Mucosa of descending colon (tissue), 3 donors: ENCODE results near the gene C20orf202. TPM values are rescaled to one million over a fixed set of nuclear protein-coding genes. Genes with fewer than 3 reads are reported as not detected.

Source experiments
- ATAC-seq: fragments of 200-7000 bp; cut with Tn5 transposase; one replicate; pipeline ENCODE4 v1.9.1; 2020; ENCODE audit warnings: mild to moderate bottlenecking, moderate library complexity
- DNase-seq, 3 donors: peaks; one replicate each; pipeline ENCODE4 v3.0.0-alpha.2; 2020
- H3K36me3 ChIP-seq: fragments of 200-600 bp; one replicate; pipeline ENCODE4 v1.8.0; 2021; ENCODE audit warnings: low read depth, mild to moderate bottlenecking
- H3K4me1 ChIP-seq: fragments of 200-600 bp; one replicate; pipeline ENCODE4 v1.8.0; 2021; ENCODE audit warnings: low read depth, mild to moderate bottlenecking
- H3K4me3 ChIP-seq: fragments of 200-600 bp; one replicate; pipeline ENCODE4 v1.8.0; 2021; ENCODE audit warnings: mild to moderate bottlenecking
- H3K9me3 ChIP-seq: fragments of 200-600 bp; one replicate; pipeline ENCODE4 v1.8.0; 2021; ENCODE audit warnings: mild to moderate bottlenecking
- intact Hi-C, 2 donors: fragments of 100-400 bp; cut with DNase I in 1 of 2; cut with micrococcal nuclease in 1 of 2; formaldehyde crosslinking; loops; one replicate each; pipeline versions ENCODE4 v1.11.0 to v1.11.1; 2022; cut with DNase I, micrococcal nuclease
- total RNA-seq, 3 donors: library from RNA; stranded (reverse); fragmentation: NEBNext Ultra II Directional in 2 of 3; extraction: Animal tissue kit (Norgen Biotek cat#: 25700) in 2 of 3; gene quantifications; one replicate each; pipeline versions ENCODE4 v1.2.1 to v1.2.4, GENCODE V29; 2021 to 2023
- TF ChIP-seq, protein P1 (sequence below): fragments of 200-600 bp; IDR thresholded peaks from one replicate; pipeline ENCODE4 v1.8.0; 2022; ENCODE audit warnings: antibody characterized with exemption, mild to moderate bottlenecking
- donor health status: DM: no; HTN: no; CAD: no; lungs with moderate emphysema.
- donor health status: DM: no; HTN: no; CAD: no.
- donor health status: DM: no; HTN: yes; CAD: no.

The C20orf202 gene
- total RNA-seq, 3 donors from 2014 or later = 0.23 to 0.48 TPM; not detected in 1

DNA sequence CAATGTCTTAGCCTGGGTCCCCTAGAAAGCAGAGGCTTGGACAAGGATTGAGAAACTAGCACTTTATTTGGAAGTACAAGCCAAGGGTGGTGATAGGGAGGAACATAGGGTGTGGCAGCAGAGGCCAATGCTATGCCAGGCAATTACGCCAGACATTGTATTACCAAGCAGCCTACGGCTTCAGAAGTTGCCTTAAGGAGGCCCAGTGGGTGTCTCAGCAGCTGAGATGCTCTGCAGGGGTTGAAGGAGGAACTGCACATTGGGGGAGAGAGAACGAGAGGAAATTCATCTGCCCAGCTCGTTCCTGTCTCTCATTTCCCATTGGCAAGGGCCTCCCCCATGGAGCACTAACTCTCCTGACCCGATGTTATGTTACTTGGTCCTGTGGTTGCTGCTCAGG is 859 bp downstream of the C20orf202 start:
- intact Hi-C loops = no loop called here
- TF ChIP-seq, protein P1, sequence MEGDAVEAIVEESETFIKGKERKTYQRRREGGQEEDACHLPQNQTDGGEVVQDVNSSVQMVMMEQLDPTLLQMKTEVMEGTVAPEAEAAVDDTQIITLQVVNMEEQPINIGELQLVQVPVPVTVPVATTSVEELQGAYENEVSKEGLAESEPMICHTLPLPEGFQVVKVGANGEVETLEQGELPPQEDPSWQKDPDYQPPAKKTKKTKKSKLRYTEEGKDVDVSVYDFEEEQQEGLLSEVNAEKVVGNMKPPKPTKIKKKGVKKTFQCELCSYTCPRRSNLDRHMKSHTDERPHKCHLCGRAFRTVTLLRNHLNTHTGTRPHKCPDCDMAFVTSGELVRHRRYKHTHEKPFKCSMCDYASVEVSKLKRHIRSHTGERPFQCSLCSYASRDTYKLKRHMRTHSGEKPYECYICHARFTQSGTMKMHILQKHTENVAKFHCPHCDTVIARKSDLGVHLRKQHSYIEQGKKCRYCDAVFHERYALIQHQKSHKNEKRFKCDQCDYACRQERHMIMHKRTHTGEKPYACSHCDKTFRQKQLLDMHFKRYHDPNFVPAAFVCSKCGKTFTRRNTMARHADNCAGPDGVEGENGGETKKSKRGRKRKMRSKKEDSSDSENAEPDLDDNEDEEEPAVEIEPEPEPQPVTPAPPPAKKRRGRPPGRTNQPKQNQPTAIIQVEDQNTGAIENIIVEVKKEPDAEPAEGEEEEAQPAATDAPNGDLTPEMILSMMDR = no peak
- Histone ChIP-seq H3K4me3 (no peak overlapping the region), H3K4me1 (peaks cover 9% of the 10 kb centered on the region), H3K36me3 (no peaks in the 10 kb centered on the region), H3K9me3 (no peaks in the 10 kb centered on the region)
- DNase-seq (no peak), ATAC-seq (peak; percentile 90)

DNA sequence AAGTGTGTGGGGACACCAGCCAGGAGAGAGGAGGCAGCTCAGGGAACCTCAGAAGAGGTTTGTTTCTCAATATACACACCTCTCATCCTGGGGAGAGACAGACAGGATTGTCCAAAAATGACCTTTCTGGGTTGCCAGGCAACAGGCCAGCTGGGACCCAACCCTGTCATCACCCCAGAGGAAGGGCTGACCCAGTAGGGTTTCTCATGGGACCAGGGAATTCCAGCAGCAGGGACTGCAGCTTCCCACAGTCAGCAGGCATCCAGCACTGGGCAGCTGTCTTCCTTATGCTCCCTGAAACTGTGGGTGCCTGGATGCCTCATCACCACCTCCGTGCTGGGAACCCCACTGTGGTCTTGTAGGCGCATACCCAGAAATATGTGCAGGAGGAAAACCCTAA is 1.3 kb downstream of the C20orf202 start:
- TF ChIP-seq, protein P1 = no peak
- Histone ChIP-seq H3K4me3 (no peak overlapping the region), H3K9me3 (no peaks in the 10 kb centered on the region), H3K36me3 (no peaks in the 10 kb centered on the region), H3K4me1 (peaks cover 9% of the 10 kb centered on the region)
- no peak for ATAC-seq
- intact Hi-C loops = no loop called here
- DNase-seq = no peak

DNA sequence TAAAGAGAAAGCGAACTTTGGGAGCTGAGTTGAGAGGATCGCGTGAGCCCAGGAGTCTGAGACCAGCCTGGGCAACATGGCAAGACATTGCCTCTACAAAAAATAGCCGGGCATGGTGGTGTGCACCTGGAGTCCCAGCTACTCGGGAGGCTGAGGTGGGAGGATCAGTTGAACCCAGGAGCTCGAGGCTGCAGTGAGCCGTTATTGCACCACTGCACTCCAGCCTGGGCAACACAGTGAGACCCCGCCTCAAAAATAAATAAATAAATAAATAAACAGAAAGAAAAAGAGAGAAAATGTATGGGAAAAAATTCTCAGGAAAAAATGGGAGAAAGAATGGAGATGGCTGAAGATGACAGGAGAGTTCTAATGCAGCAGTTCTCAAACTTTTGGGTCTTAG is 2.5 kb downstream of the C20orf202 start:
- intact Hi-C loops = no loop called here

DNA sequence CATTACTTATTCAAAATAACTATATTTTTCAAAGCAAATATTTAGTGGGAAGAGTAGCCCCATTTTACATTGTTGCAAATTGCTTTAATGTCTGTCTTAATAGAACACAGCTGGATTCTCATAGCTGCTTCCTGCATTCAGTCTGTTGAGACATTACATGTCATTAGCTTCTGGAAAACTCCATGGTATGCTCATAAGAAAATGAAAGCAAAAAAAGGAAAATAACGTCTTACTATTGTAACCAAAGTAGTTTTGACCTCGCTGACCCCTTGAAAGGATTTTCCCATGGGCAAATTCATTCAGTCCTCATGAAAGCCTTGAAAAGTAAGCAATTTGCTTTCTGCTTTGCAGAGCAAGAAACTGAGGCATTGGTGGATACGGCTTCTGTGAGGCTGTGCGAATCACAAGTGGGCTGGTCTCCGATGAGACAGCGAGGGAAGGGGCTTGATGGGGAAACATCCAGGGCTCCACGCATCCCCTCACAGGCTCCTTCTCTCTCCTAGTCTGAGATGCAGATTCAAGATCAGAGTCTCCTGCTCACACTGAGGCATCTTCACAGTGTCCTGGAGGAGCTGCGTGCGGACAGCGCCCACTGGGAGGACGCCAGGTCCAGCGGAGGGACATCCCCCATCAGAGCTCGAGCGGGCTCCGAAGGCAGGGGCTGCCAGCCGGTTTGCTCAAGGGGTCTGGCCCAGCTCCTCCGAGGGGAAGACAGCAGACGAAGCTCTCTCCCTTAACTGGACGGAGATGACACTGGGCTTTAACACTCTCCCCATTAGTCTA is 3.3 kb downstream of the C20orf202 start:
- ATAC-seq (no peak), DNase-seq (no peak)
- Histone ChIP-seq H3K4me1 (peaks cover 9% of the 10 kb centered on the region), H3K4me3 (no peak overlapping the region), H3K36me3 (no peaks in the 10 kb centered on the region), H3K9me3 (no peaks in the 10 kb centered on the region)
- TF ChIP-seq, protein P1 = no peak
- intact Hi-C loops = no loop called here

More for the DNA sequence above, 2.5 kb downstream of the C20orf202 start:
- Histone ChIP-seq H3K36me3 (no peaks in the 10 kb centered on the region), H3K9me3 (no peaks in the 10 kb centered on the region), H3K4me3 (no peak overlapping the region), H3K4me1 (peaks cover 9% of the 10 kb centered on the region)
- DNase-seq = no peak
- TF ChIP-seq, protein P1 = no peak
- no peak for ATAC-seq

DNA sequence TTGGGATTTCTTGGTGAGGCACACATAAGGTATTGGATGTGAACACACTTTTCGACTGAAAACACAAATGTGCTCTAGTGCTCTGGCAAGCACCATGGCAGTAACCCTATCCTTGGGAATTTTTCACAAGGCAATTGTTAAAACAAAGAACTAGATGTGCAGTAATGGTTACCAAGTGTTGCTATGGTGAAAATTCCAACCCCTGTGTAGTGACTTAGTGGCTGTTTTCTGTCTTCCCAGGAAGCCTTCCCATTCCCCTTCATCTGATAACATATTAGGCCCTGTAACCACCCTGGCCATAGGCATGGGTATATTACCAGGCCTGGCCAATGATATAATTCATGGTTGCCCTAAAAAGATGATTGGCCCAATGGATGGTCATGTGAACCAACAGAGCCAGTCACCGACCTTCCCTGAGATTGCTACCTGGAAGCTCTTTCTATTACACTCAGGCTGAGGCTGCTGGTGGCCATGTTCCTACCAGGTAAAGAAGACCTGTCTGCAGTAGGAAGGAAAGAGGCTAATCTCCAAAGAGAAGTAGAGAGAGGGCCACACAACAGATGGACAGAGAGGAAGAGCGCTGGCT is 4.1 kb downstream of the C20orf202 start:
- TF ChIP-seq, protein P1 = no peak
- Histone ChIP-seq H3K4me3 (no peak overlapping the region), H3K36me3 (no peaks in the 10 kb centered on the region), H3K9me3 (no peaks in the 10 kb centered on the region), H3K4me1 (peaks cover 9% of the 10 kb centered on the region)
- DNase-seq (no peak), ATAC-seq (no peak)
- intact Hi-C loops = no loop called here
